ENCODE measurements around the gene FAAH. TPM values are rescaled to one million over a fixed set of nuclear protein-coding genes. Genes with fewer than 3 reads are reported as not detected.
A peak's percentile ranks its signal among the peaks of the same experiment; 100 is the strongest.

Gene FAAH
- total and polyA plus RNA-seq, 2 of the 13 experiments (the other 11 are each of a cell fraction or from before 2014, with no cell fraction given) = 5.4 to 11.0 TPM

- no peak for TF ChIP-seq ZBTB4 (CRISPR knock-in tag; IDR thresholded peaks at IDR 0.05; ENCODE audit: borderline replicate concordance)
- no peak for TF ChIP-seq ZNF446 (CRISPR knock-in tag; IDR thresholded peaks at IDR 0.05)
- TF ChIP-seq TAF1 (CRISPR knock-in tag; IDR thresholded peaks at IDR 0.05) = no peak
- no peak for TF ChIP-seq ZUFSP (CRISPR knock-in tag; IDR thresholded peaks at IDR 0.05; ENCODE audit: borderline replicate concordance)
- no peak for TF ChIP-seq ZNF777 (CRISPR knock-in tag; IDR thresholded peaks at IDR 0.05)
- no peak for TF ChIP-seq ZNF737 (CRISPR knock-in tag; IDR thresholded peaks at IDR 0.05; ENCODE audit: borderline replicate concordance)
- no peak for TF ChIP-seq PRMT3 (CRISPR knock-in tag; IDR thresholded peaks at IDR 0.05; ENCODE audit: borderline replicate concordance, low read depth)
- TF ChIP-seq LCORL (IDR thresholded peaks at IDR 0.05) = no peak
- no peak for TF ChIP-seq LCORL (CRISPR knock-in tag; IDR thresholded peaks at IDR 0.05)
- 0 out of 2 replicates have a peak, but pooled peaks have one; percentile 50 for TF ChIP-seq CHD4 (IDR thresholded peaks at IDR 0.05; ENCODE audit: borderline replicate concordance, low read length)
- TF ChIP-seq CSRNP1 (CRISPR knock-in tag; IDR thresholded peaks at IDR 0.05) = no peak
- no peak for TF ChIP-seq FOXC1 (CRISPR knock-in tag; IDR thresholded peaks at IDR 0.05; ENCODE audit: borderline replicate concordance)
- TF ChIP-seq SALL1 (CRISPR knock-in tag; IDR thresholded peaks at IDR 0.05) = peak; percentile 38; the same call in 1 of the 2 replicates
- TF ChIP-seq ZNF740 (CRISPR knock-in tag; IDR thresholded peaks at IDR 0.05) = no peak
- TF ChIP-seq ZNF280B (CRISPR knock-in tag; IDR thresholded peaks at IDR 0.05; ENCODE audit: borderline replicate concordance) = no peak
- TF ChIP-seq GPN1 (CRISPR knock-in tag; IDR thresholded peaks at IDR 0.05; ENCODE audit: borderline replicate concordance) = no peak
- TF ChIP-seq POLR2AphosphoS2 (IDR thresholded peaks at IDR 0.05; ENCODE audit: low read depth, low read length) = no peak
- TF ChIP-seq SOX5 (CRISPR knock-in tag; IDR thresholded peaks at IDR 0.05; ENCODE audit: borderline replicate concordance) = no peak
- no peak for TF ChIP-seq ARID2 (CRISPR knock-in tag; IDR thresholded peaks at IDR 0.05; ENCODE audit: borderline replicate concordance)
- no peak; the same call in 1 of the 2 replicates for TF ChIP-seq ZNF350 (CRISPR knock-in tag; IDR thresholded peaks at IDR 0.05; ENCODE audit: borderline replicate concordance, low read depth)
- no peak for TF ChIP-seq ZNF24 (IDR thresholded peaks at IDR 0.05)
Measured at GRCh38 chr1:46442317-46443161, 48.4 kb downstream of the FAAH start (continued).
